ENCODE data around the gene SLC6A13. TPM values are rescaled to one million over a fixed set of nuclear protein-coding genes. Genes with fewer than 3 reads are reported as not detected.

Gene SLC6A13
- total and polyA plus RNA-seq, 2 of the 8 experiments (the other 6 are each of a cell fraction or from before 2014, with no cell fraction given) = 0.03 TPM; not detected in 1

GRCh38 chr12:212415-212714 lies 50.3 kb downstream of the SLC6A13 start:
- H3K18ac ChIP-seq (ENCODE audit: extremely low read depth, low read length) = no peak overlapping the region
- H3K4ac ChIP-seq (replicated peaks; ENCODE audit: insufficient read length, low read depth, low read length) = no peak overlapping the region
- no peak overlapping the region for H2BK5ac ChIP-seq (ENCODE audit: low read depth, low read length)
- no peak for DNase-seq (ENCODE audit: low read depth in 1 of 2, low spot score in 2 of 2)
- no peaks in the 10 kb centered on the region for H3K36me3 ChIP-seq (ENCODE audit: control insufficient read depth in 2 of 4, insufficient read depth in 4 of 4, low read length in 3 of 4)
- no peak for FAIRE-seq
- no peak overlapping the region for H3K56ac ChIP-seq (replicated peaks; ENCODE audit: insufficient read length, low read depth, low read length)
- H3K14ac ChIP-seq (ENCODE audit: insufficient read length) = no peak overlapping the region
- H2BK20ac ChIP-seq (ENCODE audit: low read length) = no peak overlapping the region
- H3K23ac ChIP-seq (ENCODE audit: insufficient read length) = no peak overlapping the region
- no peak overlapping the region for H4K8ac ChIP-seq (ENCODE audit: extremely low read depth, insufficient read depth, low read length)
- no peak overlapping the region for H2BK15ac ChIP-seq (ENCODE audit: low read length)
- H3K9ac ChIP-seq (replicated peaks in 1 of 4; ENCODE audit: extremely low read depth in 1 of 4, low read depth in 3 of 4, low read length in 3 of 4) = no peak overlapping the region
- H2BK120ac ChIP-seq (replicated peaks; ENCODE audit: low read depth, low read length) = no peak overlapping the region
- ChIA-PET POLR2A (ENCODE audit: partially characterized antibody) (interaction anchor here (0.9 to 2.0 kb wide), 4 partner anchors 8 to 30 kb away, joined by 3 to 8 read pairs (median 4); no protein-coding TSS in a partner anchor), CTCF (ENCODE audit: partially characterized antibody) (interaction anchor here (1.0 to 3.4 kb wide), 9 partner anchors 8 to 106 kb away, joined by 3 to 31 read pairs (median 5); no protein-coding TSS in a partner anchor)
- H3K27ac ChIP-seq (ENCODE audit: low read depth, low read length) = no peak overlapping the region
- peaks cover 0 to 2% of the 10 kb centered on the region in 2 experiments for H4K20me1 ChIP-seq (replicated peaks in 1 of 2; ENCODE audit: control insufficient read depth in 1 of 2, insufficient read depth in 2 of 2, low read length in 2 of 2)
- no peak overlapping the region for H4K5ac ChIP-seq (ENCODE audit: insufficient read length, low read depth, low read length)
- no peak overlapping the region for H2AFZ ChIP-seq (ENCODE audit: low read length)
- WGBS, 2 experiments (ENCODE audit: extremely low coverage in 1 of 2, insufficient coverage in 1 of 2, insufficient read length in 1 of 2, insufficient replicate concordance in 2 of 2, low coverage in 1 of 2, low lambda C conversion rate in 2 of 2, missing lambda C conversion rate in 1 of 2) = 89% methylated on average over 8 of the region's 8 CpGs; no CpG with 5 or more reads in 1 of the 2 experiments
- H3K4me1 ChIP-seq (replicated peaks in 1 of 4; ENCODE audit: control insufficient read depth in 3 of 4, insufficient read depth in 4 of 4, low read length in 3 of 4) = peaks cover 0 to 20% (median 15%) of the 10 kb centered on the region in 4 experiments; a peak in 6 of 7 replicates
- no peaks in the 10 kb centered on the region for H3K9me3 ChIP-seq (ENCODE audit: insufficient read depth in 2 of 2, low read depth in 1 of 2, low read length in 1 of 2)
- no peak overlapping the region for H3K4me3 ChIP-seq (ENCODE audit: extremely low read depth in 1 of 4, insufficient read depth in 2 of 4, low read depth in 3 of 4, low read length in 4 of 4)
- H3K4me2 ChIP-seq (ENCODE audit: insufficient read depth in 1 of 2, low read depth in 2 of 2, low read length in 2 of 2) = no peak overlapping the region
- H3K79me1 ChIP-seq (ENCODE audit: low read depth, low read length) = no peaks in the 10 kb centered on the region
- H2BK12ac ChIP-seq (ENCODE audit: low read depth, low read length) = no peak overlapping the region
- no peak overlapping the region for H2AK5ac ChIP-seq (ENCODE audit: low read depth, low read length)
- peaks cover 0 to 16% (median 13%) of the 10 kb centered on the region in 4 experiments; a peak in 4 of 7 replicates for H3K27me3 ChIP-seq (replicated peaks in 1 of 4; ENCODE audit: control insufficient read depth in 3 of 4, extremely low read depth in 1 of 4, insufficient read depth in 3 of 4, low read length in 3 of 4)
- no peaks in the 10 kb centered on the region for H3K79me2 ChIP-seq (ENCODE audit: control insufficient read depth in 1 of 2, insufficient read depth in 2 of 2, low read length in 2 of 2)
- peaks cover 3% of the 10 kb centered on the region; the same call in 1 of the 2 replicates for H3K23me2 ChIP-seq (ENCODE audit: low read depth, low read length)
- H4K91ac ChIP-seq (replicated peaks; ENCODE audit: insufficient read length, low read length) = no peak overlapping the region
- no peak for TF ChIP-seq RAD21 (IDR thresholded peaks at IDR 0.05 in 1 of 2, conservative IDR thresholded peaks at IDR 0.05 in 1 of 2; ENCODE audit: low read depth in 2 of 2, low read length in 2 of 2)
- TF ChIP-seq KDM4A (IDR thresholded peaks at IDR 0.05; ENCODE audit: low read depth, low read length, severe bottlenecking) = no peak
- no peak for TF ChIP-seq FOSL1 (IDR thresholded peaks at IDR 0.05; ENCODE audit: insufficient read depth, low read depth, low read length)
- no peak for TF ChIP-seq BCL11A (IDR thresholded peaks at IDR 0.05; ENCODE audit: low read depth in 2 of 2, low read length in 2 of 2)
- TF ChIP-seq EZH2 (IDR thresholded peaks at IDR 0.05; ENCODE audit: low read depth, low read length, severe bottlenecking) = no peak
- TF ChIP-seq SUZ12 (IDR thresholded peaks at IDR 0.05; ENCODE audit: low read length) = no peak
- no peak for TF ChIP-seq SP4 (IDR thresholded peaks at IDR 0.05; ENCODE audit: low read length)
